GM12874 (cell line): Measurements from ENCODE around the gene ZNF410.

ENCODE experiments used
- TF ChIP-seq, protein P1 (sequence below): IDR thresholded peaks from 2 replicates; pipeline ENCODE4 v1.5.1; 2011; ENCODE audit warnings: low read depth, mild to moderate bottlenecking, control low read depth, low read length, moderate library complexity; ENCODE audit not compliant: insufficient read depth

ZNF410 gene

DNA sequence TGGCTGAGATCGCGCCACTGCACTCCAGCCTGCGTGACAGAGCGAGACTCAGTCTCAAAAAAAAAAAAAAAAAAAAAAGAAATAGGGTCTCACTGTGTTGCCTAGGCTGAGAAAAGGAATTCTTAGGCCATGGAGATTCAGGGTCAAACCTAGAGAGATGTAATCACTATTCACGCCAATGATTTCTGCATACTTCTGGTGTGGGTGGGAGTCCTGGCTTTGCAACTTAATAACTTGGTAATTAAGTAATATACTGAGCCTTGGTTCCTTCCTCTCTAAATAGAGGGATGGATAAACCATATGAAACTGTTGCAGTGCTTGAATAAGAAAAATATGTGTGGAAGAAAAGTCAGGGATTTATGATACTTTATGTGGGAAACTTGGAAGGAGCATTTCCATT, 2.7 kb downstream of the ZNF410 start:
- TF ChIP-seq, protein P1, sequence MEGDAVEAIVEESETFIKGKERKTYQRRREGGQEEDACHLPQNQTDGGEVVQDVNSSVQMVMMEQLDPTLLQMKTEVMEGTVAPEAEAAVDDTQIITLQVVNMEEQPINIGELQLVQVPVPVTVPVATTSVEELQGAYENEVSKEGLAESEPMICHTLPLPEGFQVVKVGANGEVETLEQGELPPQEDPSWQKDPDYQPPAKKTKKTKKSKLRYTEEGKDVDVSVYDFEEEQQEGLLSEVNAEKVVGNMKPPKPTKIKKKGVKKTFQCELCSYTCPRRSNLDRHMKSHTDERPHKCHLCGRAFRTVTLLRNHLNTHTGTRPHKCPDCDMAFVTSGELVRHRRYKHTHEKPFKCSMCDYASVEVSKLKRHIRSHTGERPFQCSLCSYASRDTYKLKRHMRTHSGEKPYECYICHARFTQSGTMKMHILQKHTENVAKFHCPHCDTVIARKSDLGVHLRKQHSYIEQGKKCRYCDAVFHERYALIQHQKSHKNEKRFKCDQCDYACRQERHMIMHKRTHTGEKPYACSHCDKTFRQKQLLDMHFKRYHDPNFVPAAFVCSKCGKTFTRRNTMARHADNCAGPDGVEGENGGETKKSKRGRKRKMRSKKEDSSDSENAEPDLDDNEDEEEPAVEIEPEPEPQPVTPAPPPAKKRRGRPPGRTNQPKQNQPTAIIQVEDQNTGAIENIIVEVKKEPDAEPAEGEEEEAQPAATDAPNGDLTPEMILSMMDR, result no peak

DNA sequence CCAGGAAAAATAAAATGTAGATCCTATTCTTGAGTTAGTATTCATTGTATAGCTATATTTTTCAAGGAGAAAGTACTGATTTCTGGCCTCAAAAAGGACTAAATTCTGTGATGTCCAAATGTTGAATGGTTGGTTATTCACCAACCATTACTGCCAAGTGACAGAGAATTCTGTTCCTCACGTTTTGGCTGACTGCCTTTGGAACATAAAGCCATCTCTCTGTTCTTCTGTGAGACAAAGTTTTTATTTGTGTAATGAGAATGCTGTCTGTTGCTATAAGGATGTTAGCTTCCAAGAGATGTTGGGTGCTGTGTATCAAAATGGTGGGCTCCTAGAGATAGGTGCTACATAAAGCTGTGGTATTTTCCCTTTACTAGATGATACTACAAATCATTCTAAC, 9.3 kb downstream of the ZNF410 start:
- TF ChIP-seq, protein P1, result no peak

GRCh38 chr14:73896521-73896920, 9.9 kb downstream of the ZNF410 start:
- TF ChIP-seq, protein P1, result no peak

GRCh38 chr14:73903028-73903427, 16.4 kb downstream of the ZNF410 start:
- TF ChIP-seq, protein P1, result no peak

DNA sequence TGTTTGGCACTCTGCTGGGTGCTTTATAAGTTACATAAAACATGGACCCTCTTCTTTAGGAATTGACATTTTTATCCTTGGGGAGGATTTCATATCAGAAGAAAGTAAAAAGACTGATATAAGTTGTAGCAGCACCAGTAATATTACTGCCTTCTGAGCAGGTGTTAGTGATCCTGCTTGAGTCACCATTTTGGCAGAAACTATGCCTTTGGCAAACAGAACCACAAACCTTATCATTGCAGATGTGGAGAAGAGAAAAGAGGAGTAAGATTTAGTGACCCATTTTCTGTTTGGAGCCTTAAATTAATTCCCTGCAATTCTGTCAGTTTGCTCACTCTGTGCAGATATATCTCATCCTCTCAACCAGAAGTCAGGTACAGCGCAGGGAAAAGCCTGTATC, 23.0 kb downstream of the ZNF410 start:
- TF ChIP-seq, protein P1, result no peak

DNA sequence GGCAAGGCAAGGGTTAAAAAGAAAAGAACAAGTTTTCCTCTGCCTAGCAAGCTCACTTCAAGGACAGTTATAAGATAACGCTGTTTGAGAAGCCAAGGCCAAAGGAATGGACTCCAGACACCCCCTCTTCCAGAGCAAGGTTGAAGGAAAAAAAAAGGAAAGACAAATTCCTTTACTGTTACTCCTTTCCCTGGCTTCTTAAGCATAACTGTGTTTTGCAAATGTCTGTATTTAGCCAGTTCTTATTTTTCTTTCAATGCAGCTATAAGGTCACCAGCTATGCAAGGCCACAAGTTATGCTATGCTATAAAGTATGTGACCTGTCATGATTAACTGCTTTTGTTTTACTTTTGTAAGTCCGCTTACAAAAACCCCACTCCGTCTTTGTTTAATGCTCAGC, 26.6 kb downstream of the ZNF410 start:
- TF ChIP-seq, protein P1, result no peak

GRCh38 chr14:73916324-73916723, 29.7 kb downstream of the ZNF410 start:
- TF ChIP-seq, protein P1, result no peak

- TF ChIP-seq, protein P1, result no peak
Measured at GRCh38 chr14:73924337-73924736, 37.7 kb downstream of the ZNF410 start.
